ENCODE data around the gene RBM45. TPM values are rescaled to one million over a fixed set of nuclear protein-coding genes. Genes with fewer than 3 reads are reported as not detected.

RBM45 gene
- total RNA-seq (2022) (13.4 and 13.6 TPM in 2 replicates), Bru-seq, nascent RNA (percentile 72 among the genes with signal in this experiment), BruChase-seq, experiment 1, labeled RNA remaining after a 2-hour chase (percentile 64 among the genes with signal in this experiment), BruChase-seq, experiment 2, labeled RNA remaining after a 6-hour chase (percentile 60 among the genes with signal in this experiment)
- long read RNA-seq, transcript RBM45-201 (10 exons, 1,785 nt): major isoform, 26 of 39 reads
- long read RNA-seq, partial matches to known transcripts: 1 of 39 reads
- long read RNA-seq, other reads (novel, unspliced or antisense): 7 of 39 reads

- TF ChIP-seq CTCF (IDR thresholded peaks at IDR 0.05; ENCODE audit: insufficient read depth in 1 of 2, low read depth in 1 of 2, low read length in 1 of 2, severe bottlenecking in 1 of 2, unreplicated experiment in 1 of 2): peak; percentile 96 to 99
- intact Hi-C loops (cut with micrococcal nuclease; ENCODE audit: unreplicated experiment): loop anchor here (1.0 to 10.0 kb wide), 6 partner anchors 80 to 368 kb away; partner anchors contain the start of genes OSBPL6 and PLEKHA3
- Mint-ChIP-seq H3K4me1 (ENCODE audit: low read depth, unreplicated experiment) (peaks cover 6% of the 10 kb centered on the region), H3K9me3 (ENCODE audit: unreplicated experiment) (no peaks in the 10 kb centered on the region), H3K4me3 (ENCODE audit: unreplicated experiment) (peak within 1 kb of the TSS; percentile 94), H3K27ac (ENCODE audit: unreplicated experiment) (peak within 1 kb of the TSS; percentile 80), H3K36me3 (ENCODE audit: insufficient read depth, unreplicated experiment) (peaks cover 7% of the 10 kb centered on the region), H3K27me3 (ENCODE audit: insufficient read depth, unreplicated experiment) (no peaks in the 10 kb centered on the region)
- BruUV-seq (replicated peaks): no TSS peak
- Histone ChIP-seq H3K4me3 (ENCODE audit: low read depth, low read length) (peak within 1 kb of the TSS; percentile 98), H3K9me3 (no peaks in the 10 kb centered on the region), H3K36me3 (ENCODE audit: control insufficient read depth, insufficient read depth, low read length) (no peaks in the 10 kb centered on the region), H3K27me3 (replicated peaks; ENCODE audit: control insufficient read depth, insufficient read depth, low read length) (no peaks in the 10 kb centered on the region), H3K4me1 (0 out of 2 replicates have a peak, but pooled peaks cover 6% of the 10 kb centered on the region)
- ChIA-PET POLR2A (interaction anchor here (0.6 to 1.4 kb wide), 2 partner anchors 74 to 338 kb away, joined by 3 to 4 read pairs; partner anchors contain the start of genes PJVK and PRKRA), CTCF (interaction anchor here (0.5 to 1.7 kb wide), 8 partner anchors 23 to 307 kb away, joined by 3 to 10 read pairs (median 4); no protein-coding TSS in a partner anchor)
- peak; percentile 92 to 95 for DNase-seq
Observed at GRCh38 chr2:178112202-178113152, at the start of gene RBM45. Gene RBM45 (plus strand): TSS chr2:178112437. CDS start chr2:178112547, 110 bp downstream.

GRCh38 chr2:178066324-178066723 lies 45.9 kb upstream of the RBM45 start:
- DNase-seq: no peak
- BruUV-seq (replicated peaks): no TSS peak
- H3K9me3 Mint-ChIP-seq (ENCODE audit: unreplicated experiment): no peaks in the 10 kb centered on the region
- ChIA-PET CTCF (interaction anchor here (0.5 kb wide), 1 partner anchor 403 kb away, joined by 4 read pairs; no protein-coding TSS in a partner anchor), POLR2A (no interaction called here)
- Histone ChIP-seq H3K36me3 (ENCODE audit: control insufficient read depth, insufficient read depth, low read length) (no peaks in the 10 kb centered on the region), H3K9me3 (no peaks in the 10 kb centered on the region), H3K4me3 (ENCODE audit: low read depth, low read length) (no peak overlapping the region), H3K4me1 (no peaks in the 10 kb centered on the region), H3K27me3 (replicated peaks; ENCODE audit: control insufficient read depth, insufficient read depth, low read length) (no peaks in the 10 kb centered on the region)
- no peaks in the 10 kb centered on the region for H3K36me3 Mint-ChIP-seq (ENCODE audit: insufficient read depth, unreplicated experiment)
- intact Hi-C loops (cut with micrococcal nuclease; ENCODE audit: unreplicated experiment): loop anchor here (10.0 kb wide), 1 partner anchor 272 kb away; no protein-coding TSS in a partner anchor
- TF ChIP-seq CTCF (IDR thresholded peaks at IDR 0.05; ENCODE audit: insufficient read depth in 1 of 2, low read depth in 1 of 2, low read length in 1 of 2, severe bottlenecking in 1 of 2, unreplicated experiment in 1 of 2): no peak
- H3K4me1 Mint-ChIP-seq (ENCODE audit: low read depth, unreplicated experiment): no peaks in the 10 kb centered on the region
- H3K4me3 Mint-ChIP-seq (ENCODE audit: unreplicated experiment): no peak overlapping the region
- H3K27ac Mint-ChIP-seq (ENCODE audit: unreplicated experiment): no peak overlapping the region
- peaks cover 9% of the 10 kb centered on the region for H3K27me3 Mint-ChIP-seq (ENCODE audit: insufficient read depth, unreplicated experiment)
